HUDEP-2 (cell line): ENCODE data around the gene SEBOX.

ENCODE experiments used
- DNase-seq, 76 experiments: peaks; one replicate each; lab custom pipeline; 2025; ENCODE audit not compliant: unreplicated experiment in 76 of 76; lab: John Stamatoyannopoulos, UW

The SEBOX gene

DNA sequence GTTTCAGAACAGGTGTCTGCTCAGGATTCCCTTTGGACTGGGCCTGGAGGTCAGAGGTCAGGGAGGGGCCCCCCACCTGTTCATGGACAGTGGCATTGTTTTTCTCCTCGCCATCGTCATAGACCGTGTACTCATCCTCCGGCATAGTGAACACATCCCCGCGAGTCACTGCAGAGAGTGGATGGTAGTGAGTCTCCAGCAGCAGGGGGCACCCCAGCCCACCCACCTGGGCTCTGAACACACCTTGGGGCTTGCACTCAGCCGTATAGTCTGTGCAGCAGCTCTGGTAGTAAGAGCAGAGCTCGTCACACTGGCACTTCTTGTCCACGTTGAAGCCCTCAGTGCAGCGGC is 4.7 kb upstream of the SEBOX start:
- no peak for DNase-seq

DNA sequence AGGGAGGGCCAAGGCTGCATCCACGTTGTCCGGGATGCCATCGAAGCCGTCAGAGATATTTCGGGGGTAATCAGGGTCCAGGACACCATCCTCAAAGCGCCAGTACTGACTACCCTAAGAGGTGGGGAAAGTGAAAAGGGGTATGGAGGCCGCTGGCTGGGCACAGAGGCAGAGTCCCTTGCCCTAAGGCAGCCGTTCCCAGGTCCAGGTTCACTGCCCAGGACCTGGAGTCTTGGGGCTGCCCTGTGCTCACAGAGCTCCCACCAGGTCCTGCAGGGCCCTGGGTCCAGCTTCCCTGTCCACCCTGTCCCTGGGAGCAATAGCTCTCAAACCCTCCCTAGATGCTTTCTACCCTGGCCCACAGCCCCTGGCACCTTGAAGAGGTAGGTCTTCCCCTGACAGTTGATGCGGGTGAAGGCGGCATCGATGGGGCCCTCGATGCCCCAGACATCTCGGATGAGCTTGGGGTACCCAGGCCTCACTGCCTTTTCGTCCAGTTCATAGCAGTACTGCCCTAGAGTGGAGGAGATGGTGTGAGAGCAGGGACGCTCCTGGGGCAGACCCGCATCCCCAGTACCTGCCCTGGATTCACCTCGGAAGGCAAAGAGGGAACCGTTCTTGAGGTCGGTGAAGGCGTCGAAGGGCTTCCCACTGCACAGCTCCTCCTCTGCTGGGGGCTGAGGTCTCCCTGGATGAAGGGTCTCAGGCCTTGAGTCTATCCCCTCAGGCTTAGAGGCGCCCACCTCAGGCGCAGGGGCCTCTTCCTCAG is 4.1 kb upstream of the SEBOX start:
- DNase-seq, result no peak

DNA sequence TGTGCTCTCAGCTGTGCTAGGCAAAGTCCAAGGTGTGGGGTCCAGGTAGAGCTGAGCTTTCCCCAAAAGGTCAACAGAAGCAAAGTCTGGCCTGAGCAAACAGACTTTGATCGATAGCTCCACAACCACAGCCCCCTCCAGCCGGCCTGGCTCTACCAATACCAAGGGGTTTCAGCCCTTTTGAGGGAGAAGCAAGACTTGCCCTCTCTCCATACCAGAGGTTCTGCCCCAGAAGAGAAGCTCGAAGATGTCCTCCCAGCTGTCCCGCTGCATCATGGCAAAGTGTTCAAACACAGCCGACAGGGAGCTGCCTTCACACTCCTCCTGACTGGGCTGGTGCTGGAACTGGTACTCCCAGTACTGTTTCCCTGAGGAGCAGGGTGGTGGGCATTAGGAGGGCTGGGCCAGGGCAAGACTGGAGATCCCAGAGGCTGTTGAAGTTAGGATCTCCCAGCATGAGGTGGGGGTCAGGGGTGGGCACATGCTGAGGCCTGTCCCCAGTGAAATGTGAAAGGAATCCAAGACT is 3.4 kb upstream of the SEBOX start:
- DNase-seq, result no peak

DNA sequence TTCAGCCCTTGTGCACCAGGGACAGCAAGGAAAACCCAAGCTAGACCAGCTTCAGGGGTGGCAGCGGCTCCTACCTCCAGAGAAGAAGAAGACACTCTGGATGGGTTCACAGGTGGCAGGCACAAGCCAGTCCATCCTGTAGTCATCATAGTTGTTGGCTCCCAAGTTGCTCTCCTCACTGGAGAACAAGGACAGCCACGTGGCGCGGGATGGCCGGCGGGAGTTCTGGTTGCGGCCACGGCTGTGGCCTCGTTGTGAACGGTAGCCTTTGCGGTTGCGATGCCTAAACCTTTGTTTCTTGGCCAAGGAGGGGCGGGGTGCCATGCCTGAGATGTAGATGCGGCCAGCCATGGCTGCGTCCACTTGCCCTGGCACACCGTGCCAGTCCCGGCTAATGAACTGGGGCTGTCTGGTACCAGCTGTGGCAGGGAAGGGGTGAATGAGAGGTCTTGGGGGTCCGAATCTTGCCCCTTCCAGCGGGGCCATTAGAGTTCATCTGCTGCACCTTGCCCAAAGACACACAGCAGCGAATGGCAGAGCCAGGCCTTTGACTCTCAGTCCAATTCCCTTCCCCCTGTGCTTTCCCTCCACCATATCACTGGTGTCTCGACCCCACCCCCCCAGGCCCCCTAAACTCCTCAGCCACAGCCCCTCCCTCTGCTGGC is 2.8 kb upstream of the SEBOX start:
- no peak for DNase-seq

DNA sequence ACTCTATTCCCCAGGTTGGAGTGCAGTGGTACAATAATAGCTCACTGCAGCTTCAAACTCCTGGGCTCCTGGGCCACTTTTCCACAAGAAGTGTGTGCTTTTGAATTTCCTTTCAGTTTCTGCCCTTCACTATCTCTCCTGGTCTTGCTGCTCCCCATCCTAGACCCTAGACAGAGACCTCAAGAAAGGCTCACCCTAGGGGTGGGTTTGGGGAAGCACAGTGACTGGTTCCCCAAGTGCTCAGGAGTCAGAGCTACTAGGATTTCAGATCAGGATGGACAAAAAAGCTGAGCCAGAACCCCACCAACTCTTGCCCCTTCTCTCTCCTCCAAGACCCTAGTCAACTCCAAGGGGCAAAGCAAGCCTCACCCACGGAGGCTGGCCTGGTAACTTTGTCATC is 1.6 kb upstream of the SEBOX start:
- DNase-seq, result no peak

DNA sequence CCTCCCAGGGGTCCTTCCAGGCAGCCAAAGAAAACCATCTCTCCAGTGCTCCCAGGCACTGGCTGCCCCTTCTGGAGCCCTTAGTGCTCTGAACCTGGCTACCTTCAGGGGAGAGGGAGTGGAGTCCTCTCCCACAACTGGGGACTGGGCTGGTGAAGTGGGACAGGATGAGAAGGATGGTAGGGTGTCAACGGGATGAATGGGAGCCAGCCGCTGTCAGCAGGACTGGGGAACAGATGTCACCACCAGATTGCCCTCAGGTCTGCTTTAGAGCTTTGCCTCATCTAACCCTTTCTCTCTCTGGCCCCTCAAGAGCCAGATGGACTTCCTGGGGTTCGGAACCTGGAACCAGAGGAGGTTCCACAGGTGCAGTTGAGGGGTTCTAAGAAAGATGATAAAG is 488 bp upstream of the SEBOX start:
- DNase-seq, result no peak

DNA sequence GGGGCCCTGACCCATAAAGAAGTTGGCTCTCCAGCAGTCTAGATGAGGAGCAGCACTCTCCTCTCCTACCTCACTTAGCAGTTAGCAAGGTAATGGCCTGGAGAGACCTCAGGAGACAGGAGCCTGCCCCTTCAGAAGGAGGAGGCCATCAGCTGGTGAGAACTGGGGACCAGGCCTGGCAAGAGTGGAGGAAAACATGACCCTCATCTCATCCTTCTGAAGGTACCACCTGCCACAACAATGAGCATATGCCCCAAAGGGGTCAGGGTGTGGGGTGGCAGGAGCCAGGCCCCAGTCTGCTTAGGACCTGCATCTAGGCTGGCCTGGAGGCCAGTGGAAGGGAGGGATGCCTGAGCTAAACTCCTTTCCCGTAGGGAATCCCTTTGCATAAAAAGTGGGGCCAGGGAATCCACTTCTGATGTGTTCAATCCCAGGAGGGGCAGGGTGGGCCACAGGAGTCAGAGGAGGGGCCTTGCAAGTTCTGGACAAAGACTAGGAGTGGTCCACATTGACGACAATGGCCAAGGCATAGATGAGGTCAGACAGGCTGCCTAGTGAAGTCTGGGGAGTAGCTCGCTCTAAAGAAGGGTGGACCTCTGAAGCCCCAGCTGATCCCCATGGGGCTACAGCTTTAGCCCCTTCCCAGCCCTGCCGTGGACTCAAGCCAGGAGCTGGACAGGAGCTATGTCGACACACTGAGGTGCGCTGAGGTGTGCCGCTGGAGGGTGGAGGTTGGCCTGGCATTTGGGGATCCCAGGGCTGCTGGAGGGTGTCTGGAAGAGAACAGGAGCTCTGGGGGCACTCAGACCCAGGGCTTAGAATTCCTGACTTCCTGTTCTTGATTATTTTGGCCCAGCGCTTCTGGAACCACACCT is 986 bp downstream of the SEBOX start:
- DNase-seq, result no peak

DNA sequence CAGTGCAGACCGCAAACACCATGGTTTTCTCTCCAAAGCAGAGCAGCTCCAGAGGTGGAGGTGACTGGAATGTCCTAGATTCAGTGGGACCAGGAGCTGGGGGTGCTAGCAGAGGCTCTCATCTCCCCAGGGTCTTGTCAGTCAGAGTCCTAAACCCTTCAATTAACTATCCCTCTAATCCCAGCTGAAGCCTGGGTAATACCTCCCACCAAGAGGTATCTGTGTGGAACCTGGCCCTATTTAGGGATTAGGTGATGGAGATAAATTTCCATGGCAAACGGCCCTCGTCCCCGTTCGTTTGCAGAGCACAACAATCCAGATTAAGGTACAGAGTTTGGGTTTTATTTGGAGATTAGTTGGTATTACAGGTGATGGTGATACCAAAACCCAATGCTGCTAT is 1.8 kb downstream of the SEBOX start:
- no peak for DNase-seq

DNA sequence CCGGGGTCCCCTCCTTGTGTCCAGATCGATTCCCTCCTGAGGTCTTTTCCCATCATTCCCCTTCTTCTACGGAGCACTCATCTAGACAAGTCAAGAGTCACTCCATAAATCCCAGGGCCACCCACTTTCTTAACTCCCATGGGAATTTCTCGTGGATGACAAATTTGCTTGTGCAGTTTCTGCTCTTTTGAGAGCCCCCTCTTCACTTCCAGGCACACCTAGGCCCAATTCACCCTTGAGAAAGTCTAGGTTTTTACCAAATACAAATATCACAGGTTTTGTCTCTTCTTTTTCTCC is 7.2 kb downstream of the SEBOX start:
- DNase-seq, result no peak

DNA sequence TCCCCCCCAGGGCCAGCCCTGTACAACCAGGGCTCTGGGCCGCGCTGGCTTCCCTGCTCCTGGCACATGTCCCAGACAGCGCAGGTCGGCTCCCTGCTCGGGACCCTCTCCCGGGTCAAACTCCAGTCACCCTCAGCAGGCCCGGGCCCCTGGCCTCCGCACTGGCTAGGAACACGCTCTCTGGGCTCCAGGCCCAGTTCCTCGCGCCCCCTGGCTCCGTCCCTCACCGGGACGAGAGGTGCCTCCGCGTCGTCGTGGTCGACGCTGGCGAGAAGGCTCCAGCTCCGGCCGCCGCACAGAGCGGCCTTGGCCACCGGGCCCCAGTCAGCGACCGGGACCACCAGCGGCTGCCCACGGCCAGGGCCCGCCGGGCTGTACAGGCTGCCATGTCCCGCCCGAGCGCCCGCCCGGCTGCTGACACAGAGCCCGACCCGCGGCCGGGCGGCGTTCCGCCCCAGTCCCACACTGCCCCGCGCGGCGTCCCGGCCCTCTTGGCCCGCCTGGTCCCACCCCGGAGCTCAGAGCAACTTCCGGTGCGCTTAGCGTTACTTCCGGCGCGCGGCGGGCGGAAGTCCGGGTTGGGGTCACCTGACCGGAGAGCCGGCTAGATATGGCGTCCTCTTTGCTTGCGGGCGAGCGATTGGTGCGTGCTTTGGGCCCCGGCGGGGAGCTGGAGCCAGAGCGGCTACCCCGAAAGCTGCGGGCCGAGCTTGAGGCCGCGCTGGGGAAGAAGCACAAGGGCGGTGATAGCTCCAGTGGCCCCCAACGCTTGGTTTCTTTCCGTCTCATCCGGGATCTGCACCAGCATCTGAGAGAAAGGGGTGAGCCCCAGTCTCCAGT is 7.7 kb downstream of the SEBOX start, which contains the start of gene POLDIP2:
Gene POLDIP2 (minus strand): TSS at position 467 of the 840 bp plus-strand sequence. CDS start 79 bp downstream, at position 388.
- peak in 75 of 76 experiments; percentile 29 to 95 (median 89) for DNase-seq

DNA sequence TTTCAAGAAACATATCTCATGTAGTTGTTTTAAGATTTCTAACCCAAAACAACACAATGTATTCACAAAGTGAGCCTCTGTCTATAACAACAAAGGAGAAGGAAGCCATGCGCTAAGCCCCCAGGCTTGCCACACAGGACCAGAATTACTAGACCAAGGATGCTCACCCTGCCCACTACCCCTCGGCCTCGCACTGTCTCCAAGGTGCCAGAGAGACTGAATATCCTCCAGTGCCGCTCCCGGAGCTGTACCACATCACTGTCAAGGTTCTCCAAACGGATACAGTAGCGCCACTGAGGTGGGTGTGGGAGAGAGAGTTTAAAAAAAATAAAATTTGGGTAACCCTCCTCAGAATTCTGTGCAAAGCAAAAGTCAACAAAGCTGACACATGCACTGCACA is 14.7 kb downstream of the SEBOX start:
- no peak for DNase-seq

DNA sequence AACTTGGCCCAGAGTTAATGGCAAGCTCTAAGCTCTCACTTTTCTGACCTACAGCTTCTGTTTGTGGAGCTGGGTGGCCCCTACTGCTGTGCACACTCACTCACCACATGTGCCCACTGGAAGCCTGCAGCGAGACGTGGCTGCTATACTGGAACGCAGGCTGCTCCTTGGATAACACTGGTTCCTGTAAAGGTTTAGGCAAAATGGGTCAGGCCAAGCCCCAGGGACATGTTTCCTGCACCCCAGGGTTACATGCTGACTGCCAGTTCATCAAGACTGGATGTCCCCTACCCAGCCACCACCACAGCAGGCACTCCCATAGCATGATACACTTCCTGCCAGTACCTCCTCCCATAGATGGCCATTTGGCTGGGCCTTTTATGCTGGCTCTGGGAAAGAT is 16.0 kb downstream of the SEBOX start:
- DNase-seq, result no peak

DNA sequence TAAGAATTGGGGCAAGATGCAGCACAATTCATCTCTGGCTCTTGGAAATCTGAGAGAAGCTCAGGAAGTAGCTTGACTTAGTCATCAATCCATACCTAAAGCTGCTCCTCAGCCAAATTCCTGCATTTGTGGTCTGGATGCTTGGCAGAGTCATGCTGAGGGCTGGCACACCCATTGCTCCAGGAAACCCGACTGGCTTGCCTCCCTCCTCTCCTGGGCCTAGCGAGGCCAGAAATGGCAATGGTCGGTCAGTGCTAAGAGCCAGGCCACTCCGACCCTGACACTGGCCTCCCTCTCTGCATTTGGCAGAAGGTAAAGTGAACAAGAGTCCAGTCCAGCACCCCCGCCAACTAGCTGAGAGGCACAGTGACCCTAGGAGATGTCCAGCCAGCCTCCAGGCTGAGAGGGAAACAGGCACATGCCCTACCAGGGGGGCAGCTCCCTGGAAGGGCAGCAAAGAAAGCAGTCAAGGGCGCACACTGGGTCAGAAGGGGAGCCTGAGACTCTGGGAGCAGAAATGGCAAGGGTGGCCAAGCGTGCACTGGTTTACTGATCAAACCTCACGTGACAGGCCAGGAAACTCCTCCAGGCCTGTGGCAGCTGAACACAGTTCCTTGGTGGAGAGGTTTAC is 17.6 kb downstream of the SEBOX start:
- DNase-seq, result no peak

DNA sequence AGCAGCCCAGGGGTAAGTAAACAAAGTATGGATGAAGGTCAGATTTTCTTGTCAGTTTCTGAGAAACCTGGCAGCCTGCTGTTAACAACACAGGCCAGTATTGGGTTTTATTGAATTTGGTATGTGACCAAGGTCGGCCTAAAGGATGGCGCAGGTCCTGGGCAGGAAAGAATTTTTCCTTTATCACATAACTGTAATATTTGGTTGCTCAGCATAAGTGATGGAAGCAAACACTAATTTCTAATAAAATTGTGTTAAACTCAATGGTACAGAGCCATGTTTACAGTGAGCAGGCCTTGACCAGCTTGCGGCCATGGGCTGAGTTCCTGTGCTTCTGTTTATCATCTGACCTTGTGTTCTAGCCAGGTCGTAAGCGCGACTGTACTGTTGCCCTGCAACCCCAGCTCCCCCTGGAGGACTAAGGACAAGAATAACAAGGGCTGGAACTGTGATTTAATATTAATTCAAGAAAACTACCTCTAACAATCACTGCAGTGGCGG is 18.2 kb downstream of the SEBOX start:
- no peak for DNase-seq

DNA sequence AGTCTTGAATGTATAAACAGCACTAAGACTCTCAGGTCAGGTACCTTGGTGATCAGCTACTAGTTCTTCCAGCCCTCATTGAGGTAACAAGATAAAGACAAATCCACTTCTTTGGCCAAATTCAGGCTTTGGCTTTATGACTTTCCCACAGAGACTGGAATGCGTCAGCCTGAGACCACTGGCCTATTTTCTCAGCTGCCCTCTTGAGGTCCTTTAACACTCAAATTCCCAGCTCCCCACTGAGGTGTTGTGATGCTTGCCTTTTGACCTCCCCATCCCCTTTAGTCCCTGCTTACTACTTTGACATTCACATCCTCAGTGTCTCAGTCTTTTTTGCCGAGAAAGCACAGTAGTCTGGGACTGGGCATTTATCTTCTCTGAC is 18.8 kb downstream of the SEBOX start:
- DNase-seq, result no peak

DNA sequence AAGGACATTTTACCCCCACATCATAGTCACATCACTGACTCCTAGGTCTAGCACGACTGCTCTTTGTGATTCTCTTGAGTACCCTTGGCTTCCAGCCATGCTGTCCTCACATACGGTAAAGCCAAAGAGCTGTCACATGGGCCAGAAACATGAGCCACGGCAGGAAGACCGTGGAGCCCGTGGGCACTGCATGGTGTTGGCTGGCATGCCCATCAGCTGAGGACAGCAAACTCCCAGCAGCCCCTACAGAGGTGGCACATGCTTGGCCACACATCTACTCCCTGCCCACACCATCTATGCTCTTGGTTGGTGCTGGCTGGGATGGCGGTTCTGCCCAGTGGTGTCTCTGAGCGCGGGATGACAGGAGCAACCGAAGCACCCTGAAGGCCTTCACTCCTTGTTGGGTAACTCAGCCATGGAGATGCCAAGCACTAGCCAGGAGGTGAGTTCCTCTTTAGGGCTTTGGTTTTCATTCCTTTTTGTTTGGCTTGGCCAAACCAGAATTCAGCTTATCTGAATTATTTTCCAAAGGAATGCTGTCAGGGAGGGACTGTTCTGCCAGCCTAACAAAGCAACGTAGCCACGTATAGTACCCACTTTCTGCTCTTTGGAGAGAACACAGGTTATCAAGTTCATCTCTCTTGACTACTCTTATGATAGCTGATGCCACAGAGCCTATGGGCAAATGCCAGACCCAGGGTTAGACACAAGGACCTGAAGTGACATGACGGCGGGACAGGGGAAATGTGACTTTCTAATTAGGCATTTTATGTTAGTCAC is 19.4 kb downstream of the SEBOX start:
- DNase-seq, result no peak

DNA sequence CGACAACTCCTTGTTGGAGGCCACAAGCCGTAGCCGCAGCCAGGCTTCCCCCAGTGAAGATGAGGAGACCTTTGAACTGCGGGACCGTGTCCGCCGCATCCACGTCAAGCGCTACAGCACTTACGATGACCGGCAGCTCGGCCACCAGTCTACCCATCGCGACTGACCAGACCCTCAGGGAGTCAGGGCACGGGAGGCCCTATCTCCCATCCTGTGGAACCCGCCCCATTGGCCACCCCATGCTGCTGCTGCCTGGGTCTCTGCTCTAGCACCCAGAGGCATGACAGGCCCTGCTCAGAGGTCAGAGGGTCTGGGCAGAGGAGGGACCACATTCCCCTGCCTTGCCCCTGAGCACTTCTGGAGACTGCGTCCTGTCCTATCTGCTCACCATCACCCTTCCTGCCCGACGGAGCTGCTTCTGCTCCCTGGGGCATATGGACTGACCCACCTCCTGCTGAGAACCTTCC is 20.5 kb downstream of the SEBOX start:
- no peak for DNase-seq

DNA sequence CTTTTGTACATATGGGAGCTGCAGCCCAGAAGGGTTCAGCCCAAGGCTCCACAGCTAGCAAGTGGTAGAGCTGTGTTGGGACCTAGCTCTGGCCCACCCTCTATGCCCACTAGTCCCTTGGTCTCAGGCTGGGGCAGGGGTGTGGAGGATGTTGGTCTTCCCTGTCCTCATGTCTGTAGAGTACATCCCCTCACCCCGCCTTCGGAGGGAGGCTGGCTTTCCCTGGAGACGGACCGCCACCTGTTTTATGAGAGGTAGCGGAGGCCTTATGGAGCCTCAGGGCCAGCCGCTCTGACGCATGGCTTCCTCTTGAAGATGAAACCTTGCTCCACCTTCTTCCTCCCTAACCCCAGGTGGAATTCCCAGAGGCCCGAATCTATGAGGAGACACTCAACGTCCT is 21.0 kb downstream of the SEBOX start:
- DNase-seq, result no peak

DNA sequence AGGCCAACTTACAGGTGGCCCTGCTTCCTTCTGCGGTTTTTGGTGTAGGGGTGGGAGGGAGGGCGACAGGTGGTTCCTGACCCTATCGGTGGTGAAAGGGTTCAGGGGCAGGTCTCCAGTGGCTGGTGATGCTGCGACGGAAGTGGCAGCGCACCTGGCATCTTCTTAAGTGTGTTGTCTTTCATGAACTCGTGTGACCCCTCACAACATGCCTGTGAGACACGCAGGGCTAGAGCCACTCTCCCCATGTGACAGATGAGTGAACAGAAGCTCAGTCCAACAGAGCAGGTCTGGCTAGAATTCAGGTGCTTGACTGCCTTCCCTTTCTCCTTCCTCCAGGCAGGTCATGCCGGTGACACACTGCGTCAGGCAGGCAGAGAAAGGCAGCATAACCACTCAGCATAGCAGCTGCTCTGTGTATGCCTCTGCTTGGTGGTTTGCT is 21.5 kb downstream of the SEBOX start:
- no peak for DNase-seq
